Peyer's patch (tissue), 4 donors: ENCODE results near the gene KRTAP10-12. TPM values are rescaled to one million over a fixed set of nuclear protein-coding genes. Genes with fewer than 3 reads are reported as not detected.

Experiments used
- DNase-seq, 3 donors: peaks; one replicate each; pipeline ENCODE4 v3.0.0-alpha.2; 2017 to 2019
- H3K27ac ChIP-seq, 4 donors: fragments of 200-600 bp; sonication (generic); one replicate each; pipeline ENCODE4 v1.5.1; 2016 to 2019
- H3K27me3 ChIP-seq, 2 donors: fragments of 200-600 bp; sonication (generic); one replicate each; pipeline ENCODE4 v1.5.1; 2019
- H3K36me3 ChIP-seq, 3 donors: fragments of 200-600 bp; sonication (generic); one replicate each; pipeline ENCODE4 v1.5.1; 2016 to 2019
- H3K4me1 ChIP-seq, 4 donors: fragments of 200-600 bp; sonication (generic); one replicate each; pipeline ENCODE4 v1.5.1; 2016 to 2019
- H3K4me3 ChIP-seq, 4 donors: fragments of 200-600 bp; sonication (generic); 1 replicate in 3 of 4; 2 replicates in 1 of 4; pipeline ENCODE4 v1.5.1; 2016 to 2019; ENCODE audit warnings: mild to moderate bottlenecking in 1 of 4
- H3K9me3 ChIP-seq, 4 donors: fragments of 200-600 bp; sonication (generic); one replicate each; pipeline ENCODE4 v1.5.1; 2016 to 2019; ENCODE audit warnings: mild to moderate bottlenecking in 1 of 4
- CTCF ChIP-seq, 6 experiments: fragments of 450-650 bp in 4 of 6; fragments of 200-600 bp in 2 of 6; sonication (generic) in 1 of 6; IDR thresholded peaks; one replicate each; pipeline ENCODE4 v1.5.1; 2017 to 2019; ENCODE audit warnings: antibody characterized with exemption in 6 of 6, mild to moderate bottlenecking in 3 of 6, moderate library complexity in 1 of 6
- POLR2A ChIP-seq, 2 donors: fragments of 450-650 bp; IDR thresholded peaks; one replicate each; pipeline ENCODE4 v1.5.1; 2017; ENCODE audit warnings: antibody characterized with exemption in 2 of 2, mild to moderate bottlenecking in 2 of 2, moderate library complexity in 2 of 2
- total RNA-seq, 4 donors: library from RNA; depleted of rRNA; stranded (reverse); fragments of >200 nt; gene quantifications; one replicate each; pipeline ENCODE4 v1.1.0, GENCODE V29; 2016

Gene KRTAP10-12
- total RNA-seq, 4 donors from 2014 or later, result not detected

GRCh38 chr21:44670642-44671432 lies 26.1 kb upstream of the KRTAP10-12 start:
- no peaks in the 10 kb centered on the region for H3K4me1 ChIP-seq

DNA sequence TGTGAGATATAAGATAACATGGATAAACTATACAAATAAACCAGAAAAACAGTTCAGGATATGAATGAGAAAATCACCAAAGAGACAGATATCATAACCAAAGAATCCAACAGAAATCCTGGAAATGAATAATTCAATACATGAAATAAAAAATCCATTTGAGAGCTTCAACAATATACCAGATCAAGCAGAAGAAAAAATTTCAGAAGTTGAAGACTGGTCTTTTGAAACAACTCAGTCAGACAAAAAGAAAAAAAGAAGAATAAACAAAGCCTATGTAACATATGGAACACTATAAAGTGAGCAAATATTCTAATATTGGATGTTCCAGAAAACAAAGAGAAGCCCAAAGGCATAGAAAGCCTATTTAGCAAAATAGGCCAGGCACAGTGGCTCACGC lies 25.1 kb upstream of the KRTAP10-12 start:
- H3K27ac ChIP-seq, result no peak overlapping the region
- peaks cover 0 to 15% (median 5%) of the 10 kb centered on the region in 4 donors for H3K9me3 ChIP-seq
- no peaks in the 10 kb centered on the region for H3K36me3 ChIP-seq
- no peak overlapping the region for H3K4me3 ChIP-seq
- TF ChIP-seq POLR2A (IDR thresholded peaks at IDR 0.05) (no peak), CTCF (IDR thresholded peaks at IDR 0.05) (no peak)
- H3K27me3 ChIP-seq, result no peaks in the 10 kb centered on the region
- DNase-seq, result no peak
- H3K4me1 ChIP-seq, result no peaks in the 10 kb centered on the region

More at GRCh38 chr21:44670642-44671432, 26.1 kb upstream of the KRTAP10-12 start:
- no peak overlapping the region for H3K27ac ChIP-seq
- DNase-seq, result no peak
- no peak for TF ChIP-seq POLR2A (IDR thresholded peaks at IDR 0.05)
- no peak for TF ChIP-seq CTCF (IDR thresholded peaks at IDR 0.05)
- no peaks in the 10 kb centered on the region for H3K36me3 ChIP-seq
- no peaks in the 10 kb centered on the region for H3K27me3 ChIP-seq
- H3K9me3 ChIP-seq, result peaks cover 0 to 15% (median 5%) of the 10 kb centered on the region in 4 donors
- H3K4me3 ChIP-seq, result no peak overlapping the region

DNA sequence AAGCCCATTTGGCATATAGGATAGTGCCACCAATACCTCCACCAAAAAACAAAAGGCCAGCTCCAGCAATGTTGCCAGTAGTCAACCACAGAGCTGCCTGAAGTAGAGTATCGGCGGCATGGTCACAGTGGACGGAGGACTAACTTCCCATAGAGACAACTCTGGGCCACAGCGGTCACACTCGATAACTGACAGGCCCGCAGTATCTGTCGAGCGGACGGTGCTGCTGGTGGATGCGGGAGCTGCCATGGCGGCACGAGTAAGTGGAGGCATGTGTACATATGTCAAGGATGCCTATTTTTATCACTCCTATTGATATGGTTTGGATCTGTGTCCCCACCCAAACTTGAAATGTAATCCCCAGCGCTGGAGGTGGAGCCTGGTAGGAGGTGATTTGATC lies 19.1 kb upstream of the KRTAP10-12 start:
- H3K27ac ChIP-seq, result no peak overlapping the region
- H3K9me3 ChIP-seq, result no peaks in the 10 kb centered on the region
- no peaks in the 10 kb centered on the region for H3K27me3 ChIP-seq
- no peak overlapping the region for H3K4me3 ChIP-seq
- no peak for DNase-seq
- TF ChIP-seq CTCF (IDR thresholded peaks at IDR 0.05), result no peak
- no peak for TF ChIP-seq POLR2A (IDR thresholded peaks at IDR 0.05)
- no peaks in the 10 kb centered on the region for H3K4me1 ChIP-seq
- H3K36me3 ChIP-seq, result no peaks in the 10 kb centered on the region

DNA sequence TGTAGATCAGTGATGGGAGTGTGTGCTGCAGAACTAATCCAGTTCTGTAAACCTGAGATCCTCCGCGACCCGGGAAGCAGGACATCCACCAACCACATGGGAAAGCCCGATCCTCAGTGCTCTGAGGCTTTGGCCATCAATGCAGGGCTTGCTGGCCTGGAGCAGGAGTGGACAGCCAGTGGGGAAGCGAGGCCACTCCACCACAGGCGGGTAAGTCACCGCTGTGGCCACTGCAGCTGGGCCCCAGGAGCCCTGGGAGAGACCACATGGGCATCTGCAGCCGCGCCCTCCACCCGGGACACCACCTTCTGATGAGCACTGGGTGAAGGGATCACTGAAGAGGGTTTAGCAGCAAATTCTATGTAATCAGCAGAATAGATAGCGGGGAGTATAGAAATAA lies 15.8 kb upstream of the KRTAP10-12 start:
- no peak overlapping the region for H3K4me3 ChIP-seq
- DNase-seq, result no peak
- TF ChIP-seq POLR2A (IDR thresholded peaks at IDR 0.05) (no peak), CTCF (IDR thresholded peaks at IDR 0.05) (no peak)
- no peak overlapping the region for H3K27ac ChIP-seq
- no peaks in the 10 kb centered on the region for H3K9me3 ChIP-seq
- H3K4me1 ChIP-seq, result no peaks in the 10 kb centered on the region
- H3K36me3 ChIP-seq, result no peaks in the 10 kb centered on the region
- no peaks in the 10 kb centered on the region for H3K27me3 ChIP-seq

DNA sequence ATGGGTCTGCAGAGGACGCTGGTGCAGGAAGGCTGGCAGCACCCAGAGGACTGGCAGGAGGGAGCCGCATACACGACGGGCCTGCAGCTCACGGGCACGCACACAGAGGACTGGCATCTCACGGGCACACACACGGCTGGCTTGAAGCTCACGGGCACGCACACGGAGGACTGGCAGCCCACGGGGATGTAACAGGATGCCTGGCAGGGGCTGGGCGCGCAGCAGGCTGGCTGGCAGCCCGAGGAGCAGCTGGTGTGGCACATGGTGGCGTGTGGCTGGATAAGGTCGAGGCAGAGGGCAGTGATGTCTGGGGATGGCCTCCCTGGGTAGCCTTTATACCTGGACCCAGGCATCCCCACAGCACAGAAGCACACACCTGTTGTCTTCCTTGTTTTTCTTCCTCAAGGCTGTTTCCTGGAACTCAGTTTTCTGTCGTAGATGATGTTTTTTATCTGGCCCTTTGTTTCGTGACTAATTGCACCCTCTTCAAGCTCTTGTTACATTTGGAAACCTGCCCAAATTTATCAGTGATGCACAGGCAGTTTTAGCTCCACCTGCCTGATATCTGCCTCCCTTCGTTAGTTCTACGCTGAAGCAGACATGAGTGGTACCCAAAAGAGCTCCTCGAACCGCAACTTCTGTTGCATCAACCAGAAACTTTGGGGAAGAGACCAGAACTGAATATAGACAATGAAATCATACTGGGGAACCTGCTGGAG lies 15.0 kb upstream of the KRTAP10-12 start, which contains the start of gene KRTAP12-1:
TSS of gene KRTAP12-1 (minus strand) at position 303 of the 719 bp plus-strand sequence. CDS start at position 263, 40 bp downstream.
- no peak within 1 kb of the TSS for H3K4me3 ChIP-seq
- TF ChIP-seq POLR2A (IDR thresholded peaks at IDR 0.05) (no peak), CTCF (IDR thresholded peaks at IDR 0.05) (no peak)
- no peak for DNase-seq
- no peaks in the 10 kb centered on the region for H3K9me3 ChIP-seq
- H3K36me3 ChIP-seq, result no peaks in the 10 kb centered on the region
- H3K4me1 ChIP-seq, result no peaks in the 10 kb centered on the region
- no peak within 1 kb of the TSS for H3K27ac ChIP-seq
- H3K27me3 ChIP-seq, result no peaks in the 10 kb centered on the region
